GM21515 (cell line): ENCODE data around the gene BAD.
A peak's percentile ranks its signal among the peaks of the same experiment; 100 is the strongest.
"Not testable (repeated sequence)": the region's sequence is repeated elsewhere in the genome, so short reads cannot be mapped to it uniquely, and the experiment has no call there.

Experiments used
- ATAC-seq: cut with Tn5 transposase; IDR thresholded peaks from one replicate; pipeline ENCODE4 v1.9.1; 2021; ENCODE audit not compliant: unreplicated experiment

BAD gene

DNA sequence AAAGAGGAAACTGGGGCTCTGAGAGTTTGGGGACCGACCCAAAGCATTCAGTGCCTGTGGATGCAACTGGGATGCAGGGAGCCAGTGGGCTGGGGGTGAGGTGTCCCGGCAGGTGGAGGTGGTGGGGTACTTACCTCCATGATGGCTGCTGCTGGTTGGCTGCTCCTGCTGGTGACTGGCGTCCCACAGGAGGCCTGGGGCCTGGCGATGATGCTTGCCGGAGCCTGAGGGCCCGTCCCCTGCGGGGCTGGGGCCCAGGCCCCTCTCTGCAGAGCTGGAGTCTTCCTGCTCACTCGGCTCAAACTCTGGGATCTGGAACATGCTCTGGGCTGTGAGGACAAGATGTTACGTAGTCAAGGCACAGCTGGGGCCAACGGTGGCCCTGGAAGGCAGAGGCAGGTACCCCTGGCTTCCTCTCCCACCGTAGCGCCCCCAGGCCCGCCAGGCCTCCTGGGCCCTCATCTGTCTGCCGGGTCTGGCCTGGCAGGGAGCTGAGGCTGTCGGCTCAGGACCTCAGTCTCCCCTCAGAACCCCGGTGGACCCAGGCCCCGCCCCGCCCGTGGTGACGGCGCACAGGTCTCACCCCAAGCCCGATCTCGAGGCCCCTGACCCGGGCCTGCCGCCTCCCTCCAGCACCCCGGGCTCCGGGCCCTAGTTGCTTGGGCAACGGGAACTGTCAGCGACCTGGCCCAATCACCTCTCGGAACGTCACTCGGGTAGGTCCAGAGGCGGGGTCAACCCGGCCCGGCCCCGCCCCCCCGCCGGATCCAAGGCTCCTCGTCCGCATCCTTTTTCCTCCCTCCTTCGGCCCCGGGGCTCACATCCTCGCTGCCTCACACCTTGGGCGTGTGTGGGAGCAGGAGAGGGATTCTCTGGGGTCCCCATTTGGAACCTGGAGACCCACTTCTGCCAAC is at the start of gene BAD:
Gene BAD (minus strand): TSS at position 618 of the 914 bp plus-strand sequence. CDS start 297 bp downstream, at position 321.
- ATAC-seq, result peak; percentile 58

DNA sequence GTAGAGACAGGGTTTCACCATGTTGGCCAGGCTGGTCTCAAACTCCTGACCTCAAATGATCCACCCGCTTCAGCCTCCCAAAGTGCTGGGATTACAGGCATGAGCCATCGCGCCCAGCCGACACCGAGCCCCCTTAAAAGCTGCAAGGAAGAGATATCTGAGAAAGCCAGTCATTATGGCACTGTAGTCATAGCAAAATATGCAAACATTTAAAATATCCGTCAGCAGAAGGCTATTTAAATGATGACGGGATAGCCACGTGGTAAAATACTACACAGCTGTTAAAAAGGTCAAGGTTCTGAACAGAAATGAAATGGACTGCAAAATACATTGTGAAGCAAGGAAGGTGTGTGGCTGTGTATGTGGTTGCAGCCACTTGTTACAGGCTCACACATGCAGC is 49.1 kb upstream of the BAD start:
- ATAC-seq, result no peak

DNA sequence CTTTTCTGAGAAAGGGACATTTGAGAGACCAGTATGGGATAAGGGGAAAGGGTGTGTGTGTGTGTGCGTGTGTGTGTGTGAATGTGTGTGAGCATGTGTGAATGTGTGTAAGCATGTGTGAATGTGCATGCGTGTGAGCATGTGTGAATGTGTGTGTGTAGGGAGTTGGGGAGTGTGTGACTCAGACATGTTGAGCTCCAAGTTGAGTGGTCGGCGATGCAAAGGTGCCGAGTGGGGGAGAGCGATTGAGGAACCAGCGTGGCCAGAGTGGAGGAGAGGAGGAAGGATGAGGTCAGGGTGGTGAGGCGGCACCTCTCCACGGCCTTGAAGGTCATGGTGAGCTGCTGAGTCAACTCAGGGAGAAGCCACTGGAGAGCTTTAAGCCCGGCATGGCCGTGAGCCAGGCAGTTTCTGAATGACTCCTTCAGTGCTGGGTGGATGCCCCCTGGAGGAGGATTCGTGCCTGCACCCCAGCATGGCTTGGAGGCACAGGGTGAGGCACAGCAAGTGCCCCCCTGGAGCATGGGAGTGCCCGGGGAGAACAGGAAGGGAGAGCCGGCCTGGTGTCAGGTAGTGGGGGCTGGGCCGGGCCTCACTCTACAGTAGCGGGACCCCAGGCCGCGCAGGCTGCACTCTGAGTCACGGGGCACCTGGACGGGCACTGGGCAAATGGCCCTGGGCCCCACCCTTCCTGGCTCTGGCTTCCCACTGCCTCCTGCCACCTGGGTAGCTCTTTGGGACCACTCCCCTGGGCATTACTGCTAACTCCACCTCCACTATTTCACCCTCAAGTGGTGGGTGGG is 47.3 kb upstream of the BAD start:
- peak; percentile 44 for ATAC-seq

DNA sequence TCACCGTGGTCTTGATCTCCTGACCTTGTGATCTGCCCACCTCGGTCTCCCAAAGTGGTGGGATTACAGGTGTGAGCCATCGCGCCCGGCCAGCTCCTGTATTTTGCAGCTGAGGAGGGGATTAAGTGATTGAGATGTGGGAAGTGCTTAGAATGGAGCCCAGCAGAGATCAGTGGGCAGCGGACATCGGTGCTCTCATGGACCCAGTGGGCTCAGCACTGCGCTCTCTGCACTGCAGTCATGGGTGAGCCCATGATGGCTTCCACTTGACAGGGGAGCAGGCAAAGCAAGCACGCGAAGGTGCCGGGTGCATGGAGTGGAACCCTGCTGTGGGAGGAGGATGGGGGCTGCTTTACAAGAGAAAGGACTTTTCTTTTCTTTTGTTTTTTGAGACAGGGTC is 46.4 kb upstream of the BAD start:
- no peak for ATAC-seq

DNA sequence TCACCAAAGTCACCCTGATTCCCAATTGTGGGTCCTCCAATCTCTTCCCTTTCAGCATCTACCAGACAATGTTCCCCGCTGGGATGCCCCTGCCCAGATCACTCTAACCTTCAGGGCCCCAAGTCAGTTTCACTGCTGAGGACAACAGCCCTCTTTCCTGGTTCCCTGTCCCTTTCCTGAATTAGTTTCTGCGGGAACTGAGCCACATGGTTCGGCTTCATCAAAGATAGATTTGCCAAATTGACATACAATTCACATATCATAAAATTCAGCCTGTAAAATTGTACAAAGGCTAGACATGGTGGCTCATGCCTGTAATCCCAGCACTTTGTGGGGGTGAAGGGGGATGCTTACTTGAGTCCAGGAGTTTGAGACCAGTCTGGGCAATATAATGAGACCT is 43.5 kb upstream of the BAD start:
- no peak for ATAC-seq

DNA sequence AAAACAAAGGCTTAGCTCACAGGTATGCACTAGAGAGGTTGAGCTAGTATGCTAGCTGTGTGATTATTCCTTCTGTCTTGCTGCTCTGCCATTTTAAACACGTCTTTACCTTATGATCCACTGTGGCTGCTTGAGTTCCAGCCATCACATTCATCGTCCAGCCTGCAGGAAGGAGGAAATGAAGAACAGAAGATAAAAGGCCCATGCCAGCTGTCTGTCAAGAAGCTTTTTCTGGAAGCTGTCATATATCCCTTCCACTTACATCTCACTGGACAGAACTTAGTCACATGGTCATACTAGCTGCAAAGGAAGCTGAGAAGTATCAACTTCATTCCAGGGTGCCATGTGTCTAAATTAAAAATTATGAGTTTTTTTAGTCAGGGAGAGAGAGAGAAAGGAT is 42.9 kb upstream of the BAD start:
- no peak for ATAC-seq

DNA sequence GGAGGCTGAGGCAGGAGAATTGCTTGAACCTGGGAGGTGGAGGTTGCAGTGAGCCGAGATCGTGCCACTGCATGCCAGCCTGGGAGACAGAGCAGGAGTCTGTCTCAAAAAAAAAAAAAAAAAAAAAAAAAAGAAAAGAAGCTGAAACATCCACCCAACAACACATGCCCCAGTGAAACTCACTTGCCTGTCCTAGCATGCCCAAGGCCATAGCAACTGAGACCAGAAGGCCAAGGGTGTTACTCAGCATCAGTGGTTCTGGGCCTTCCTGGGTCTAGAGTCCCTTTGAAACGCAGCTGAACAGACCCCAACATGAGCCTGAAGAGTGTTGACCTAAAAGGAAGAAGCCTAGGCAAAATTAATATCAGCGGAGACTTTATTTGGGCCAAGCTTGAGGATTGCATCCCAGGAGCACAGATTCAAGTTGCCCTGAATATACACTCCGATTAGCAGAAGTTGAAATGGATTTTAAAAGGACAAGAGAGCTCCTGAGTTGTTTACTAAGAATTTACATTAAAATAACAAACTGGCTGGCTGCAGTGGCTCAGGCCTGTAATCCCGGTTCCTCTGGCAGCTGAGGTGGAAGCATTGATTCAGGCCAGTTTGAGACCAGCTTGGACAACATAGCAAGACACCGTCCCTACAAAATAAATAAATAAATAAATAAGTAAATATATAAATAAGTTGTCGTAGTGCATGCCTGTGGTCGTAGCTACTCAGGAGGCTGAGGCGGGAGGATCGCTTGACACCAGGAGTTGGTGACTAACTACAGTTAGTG is 40.4 kb upstream of the BAD start:
- ATAC-seq, result no peak

DNA sequence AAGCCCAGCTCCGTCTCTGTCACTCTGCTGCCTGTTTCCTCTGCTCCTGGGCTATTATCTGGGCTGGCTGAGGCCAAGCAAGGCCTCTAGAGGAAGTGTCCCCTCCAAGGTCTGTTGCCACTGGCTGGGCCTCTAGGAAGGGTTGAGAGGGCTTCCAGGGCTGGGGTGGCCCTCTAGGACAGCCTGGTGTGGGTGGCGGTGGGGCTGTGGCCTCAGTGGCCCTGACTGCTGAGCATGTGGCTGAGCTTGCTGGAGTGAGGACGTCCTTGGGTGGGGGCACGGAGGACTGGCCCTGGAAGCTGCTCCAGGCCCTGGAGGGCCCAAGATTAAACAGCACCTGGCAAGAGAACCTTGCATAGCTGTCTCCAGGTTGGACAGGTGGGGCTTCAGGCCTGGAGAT is 39.5 kb upstream of the BAD start:
- ATAC-seq, result not testable (repeated sequence)

DNA sequence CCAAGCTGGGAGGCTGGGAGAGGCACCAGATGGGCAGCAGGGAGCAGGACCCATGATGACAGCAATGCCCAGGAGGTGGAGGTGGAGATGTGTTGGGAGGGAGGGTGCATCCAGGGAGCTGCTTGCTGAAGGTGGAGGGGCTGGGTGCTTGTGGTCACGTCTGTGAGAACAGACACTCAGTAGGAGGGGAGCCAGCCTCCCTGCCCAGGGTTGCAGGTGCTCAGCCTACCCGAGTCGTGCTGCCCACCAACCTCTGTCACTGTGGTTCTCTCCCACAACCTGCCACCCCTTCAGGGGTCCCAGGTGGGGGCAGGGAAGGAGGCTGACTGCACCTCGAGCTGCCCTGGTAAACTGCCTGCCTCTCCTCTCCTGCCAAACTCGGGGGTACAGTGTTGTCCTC is 38.9 kb upstream of the BAD start:
- no peak for ATAC-seq

DNA sequence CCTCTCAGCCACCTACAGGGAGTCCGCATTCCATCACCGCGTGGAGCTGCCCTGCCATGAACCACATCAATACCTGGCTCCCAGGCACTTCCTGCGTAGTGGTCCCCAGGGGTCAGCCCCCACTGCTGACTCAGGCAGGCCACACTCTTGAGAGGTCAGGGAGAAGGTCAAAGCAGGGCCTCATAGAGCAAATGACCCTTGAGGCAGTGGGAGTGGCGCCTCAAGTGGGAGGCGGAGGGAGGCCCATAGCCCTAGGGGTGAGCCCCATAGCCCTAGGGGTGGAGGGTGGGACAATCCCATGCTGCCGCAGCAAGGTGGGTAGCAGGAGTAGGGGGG is 38.4 kb upstream of the BAD start:
- ATAC-seq, result no peak

DNA sequence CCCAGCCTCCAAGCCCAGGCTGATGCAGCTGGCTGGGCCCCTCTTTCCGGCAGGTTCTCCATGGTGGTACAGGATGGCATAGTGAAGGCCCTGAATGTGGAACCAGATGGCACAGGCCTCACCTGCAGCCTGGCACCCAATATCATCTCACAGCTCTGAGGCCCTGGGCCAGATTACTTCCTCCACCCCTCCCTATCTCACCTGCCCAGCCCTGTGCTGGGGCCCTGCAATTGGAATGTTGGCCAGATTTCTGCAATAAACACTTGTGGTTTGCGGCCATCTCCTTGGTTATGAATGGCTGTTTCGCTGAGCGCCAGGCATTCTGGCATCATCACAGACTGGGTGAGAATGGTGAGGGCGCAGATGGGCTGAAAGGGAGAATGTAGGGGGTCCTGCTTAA is 37.1 kb upstream of the BAD start:
- ATAC-seq, result no peak

DNA sequence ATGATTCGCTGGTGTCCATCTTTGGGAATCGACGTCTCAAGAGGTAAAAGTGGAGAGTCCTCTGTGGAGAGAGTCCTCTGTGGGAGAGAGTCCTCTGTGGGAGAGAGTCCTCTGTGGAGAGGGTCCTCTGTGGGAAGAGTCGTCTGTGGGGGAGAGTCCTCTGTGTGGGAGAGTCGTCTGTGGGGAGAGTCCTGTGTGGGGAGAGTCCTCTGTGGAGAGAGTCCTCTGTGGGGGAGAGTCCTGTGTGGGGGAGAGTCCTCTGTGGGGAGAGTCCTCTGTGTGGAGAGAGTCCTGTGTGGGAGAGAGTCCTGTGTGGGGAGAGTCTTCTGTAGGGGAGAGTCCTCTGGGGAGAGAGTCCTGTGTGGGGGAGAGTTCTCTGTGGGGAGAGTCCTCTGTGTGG is 36.6 kb upstream of the BAD start:
- ATAC-seq, result no peak

DNA sequence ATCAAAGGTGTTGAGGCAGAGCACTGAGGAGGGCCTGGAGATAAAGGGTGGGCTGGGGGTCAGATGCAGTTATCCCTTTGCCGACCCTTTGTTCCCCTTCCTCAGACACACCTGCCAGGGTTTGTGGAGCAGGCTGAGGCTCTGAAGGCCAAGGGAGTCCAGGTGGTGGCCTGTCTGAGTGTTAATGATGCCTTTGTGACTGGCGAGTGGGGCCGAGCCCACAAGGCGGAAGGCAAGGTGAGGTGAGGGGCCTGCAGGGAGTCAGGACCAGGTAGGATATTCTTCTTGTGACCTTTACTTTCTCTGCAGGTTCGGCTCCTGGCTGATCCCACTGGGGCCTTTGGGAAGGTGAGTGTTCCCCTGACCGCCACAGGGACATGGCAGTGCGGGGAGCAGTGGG is 36.1 kb upstream of the BAD start:
- no peak for ATAC-seq

DNA sequence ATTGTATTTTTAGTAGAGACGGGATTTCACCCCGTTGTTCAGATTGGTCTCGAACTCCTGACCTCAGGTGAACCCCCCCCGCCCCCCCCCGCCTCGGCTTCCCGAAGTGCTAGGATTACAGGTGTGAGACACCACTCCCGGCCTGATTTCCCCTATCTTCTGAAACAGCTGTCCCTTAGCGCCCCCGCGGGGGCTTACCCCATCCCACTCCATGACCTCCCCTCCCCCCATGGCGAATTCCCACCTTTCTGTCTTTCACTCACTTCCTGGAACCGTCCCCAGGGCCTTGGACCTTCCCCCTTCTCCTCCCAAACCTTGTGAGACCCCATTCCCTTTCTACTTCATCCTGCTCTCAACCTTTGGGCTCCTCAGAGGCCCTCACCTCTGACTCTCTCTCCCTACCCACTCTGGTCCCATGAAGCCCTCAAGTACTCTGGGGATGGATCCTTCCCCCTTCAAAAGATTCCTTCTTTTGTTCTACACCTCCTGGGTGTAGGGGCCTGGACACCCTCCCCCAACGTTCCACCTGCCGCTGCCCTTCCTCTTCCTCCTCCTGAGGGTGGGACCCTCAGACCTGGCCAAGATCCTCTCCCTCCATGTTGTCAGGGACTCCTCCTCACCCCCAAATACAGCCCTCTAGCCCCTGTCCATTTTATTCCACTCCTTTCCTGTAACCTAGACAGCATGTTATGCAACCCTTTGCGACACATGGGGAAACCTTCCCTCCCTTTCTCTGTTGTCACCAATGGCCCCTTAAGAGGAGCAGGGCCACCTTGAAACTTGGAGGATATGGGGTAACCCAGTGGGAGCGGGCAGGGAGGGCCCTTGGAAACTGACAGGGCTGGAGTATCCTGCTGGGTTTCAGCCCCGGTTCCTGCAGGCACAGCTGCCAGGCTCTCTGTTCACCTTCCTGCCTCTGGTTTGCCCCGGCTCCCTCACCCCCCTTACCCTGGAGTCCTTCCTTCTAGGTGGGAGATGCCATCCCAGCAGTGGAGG is 34.6 kb upstream of the BAD start:
- no peak for ATAC-seq

DNA sequence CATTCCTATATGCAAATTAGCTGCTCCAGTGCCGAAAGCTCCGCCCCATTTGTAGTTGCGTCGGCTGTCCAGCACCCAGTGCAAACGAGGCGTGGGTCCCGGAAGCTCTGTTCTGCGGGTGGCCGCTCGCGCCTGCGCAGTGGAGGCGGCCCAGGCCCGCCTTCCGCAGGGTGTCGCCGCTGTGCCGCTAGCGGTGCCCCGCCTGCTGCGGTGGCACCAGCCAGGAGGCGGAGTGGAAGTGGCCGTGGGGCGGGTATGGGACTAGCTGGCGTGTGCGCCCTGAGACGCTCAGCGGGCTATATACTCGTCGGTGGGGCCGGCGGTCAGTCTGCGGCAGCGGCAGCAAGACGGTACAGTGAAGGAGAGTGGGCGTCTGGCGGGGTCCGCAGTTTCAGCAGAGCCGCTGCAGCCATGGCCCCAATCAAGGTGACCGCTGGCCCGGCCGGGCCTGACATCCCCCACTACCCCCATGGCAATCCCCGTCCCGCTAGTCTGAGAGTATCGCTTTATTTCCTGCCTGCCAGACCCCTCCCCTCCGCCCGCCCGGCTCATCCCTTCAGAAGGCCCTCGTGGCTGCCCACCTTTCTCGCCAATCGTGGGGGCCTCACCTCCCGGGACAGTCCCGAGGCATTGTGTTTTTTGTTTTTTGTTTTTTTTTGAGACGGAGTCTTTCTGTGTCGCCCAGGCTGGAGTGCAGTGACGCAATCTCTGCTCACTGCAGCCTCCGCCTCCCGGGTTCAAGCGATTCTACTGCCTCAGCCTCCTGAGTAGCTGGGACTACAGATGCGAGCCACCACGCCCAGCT is 33.7 kb upstream of the BAD start, which contains the start of gene PRDX5:
Gene PRDX5 (plus strand): TSS at position 161 of the 805 bp plus-strand sequence. CDS start 95 bp downstream, at position 256.
- peak; percentile 61 for ATAC-seq

DNA sequence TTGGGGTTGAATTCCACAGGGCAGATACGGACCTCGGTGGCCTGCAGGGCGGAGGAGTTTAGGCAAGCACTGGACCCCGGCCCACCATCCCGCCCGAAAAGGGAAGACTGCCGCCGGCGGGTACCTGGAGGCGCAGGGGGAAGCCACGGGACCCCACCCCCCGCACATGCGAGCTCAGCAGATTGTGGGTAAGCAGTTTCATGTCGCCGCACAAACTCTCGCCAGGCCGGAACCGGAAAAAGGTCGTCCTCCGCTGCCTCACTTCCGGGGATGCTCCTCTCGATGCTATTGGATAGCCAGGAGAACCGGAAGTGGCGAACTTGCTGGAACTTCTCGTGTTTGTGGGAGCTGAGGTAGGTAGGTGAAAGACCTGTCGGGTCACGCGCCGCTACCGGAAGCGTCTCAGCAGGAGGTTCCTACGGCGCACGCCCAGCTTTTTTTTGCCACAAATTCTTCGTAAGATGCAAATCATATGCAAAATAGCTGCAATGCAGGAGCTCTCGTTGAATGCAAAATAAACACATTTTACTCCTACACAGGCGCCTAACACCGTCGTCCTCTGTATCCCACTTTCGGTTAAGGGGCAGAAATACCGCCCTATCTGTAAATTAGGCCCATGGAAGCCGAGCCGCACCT is 33.0 kb upstream of the BAD start, which contains the start of gene TRMT112:
Gene TRMT112 (minus strand): TSS at position 235 of the 636 bp plus-strand sequence. CDS start 33 bp downstream, at position 202.
- ATAC-seq, result peak; percentile 54

DNA sequence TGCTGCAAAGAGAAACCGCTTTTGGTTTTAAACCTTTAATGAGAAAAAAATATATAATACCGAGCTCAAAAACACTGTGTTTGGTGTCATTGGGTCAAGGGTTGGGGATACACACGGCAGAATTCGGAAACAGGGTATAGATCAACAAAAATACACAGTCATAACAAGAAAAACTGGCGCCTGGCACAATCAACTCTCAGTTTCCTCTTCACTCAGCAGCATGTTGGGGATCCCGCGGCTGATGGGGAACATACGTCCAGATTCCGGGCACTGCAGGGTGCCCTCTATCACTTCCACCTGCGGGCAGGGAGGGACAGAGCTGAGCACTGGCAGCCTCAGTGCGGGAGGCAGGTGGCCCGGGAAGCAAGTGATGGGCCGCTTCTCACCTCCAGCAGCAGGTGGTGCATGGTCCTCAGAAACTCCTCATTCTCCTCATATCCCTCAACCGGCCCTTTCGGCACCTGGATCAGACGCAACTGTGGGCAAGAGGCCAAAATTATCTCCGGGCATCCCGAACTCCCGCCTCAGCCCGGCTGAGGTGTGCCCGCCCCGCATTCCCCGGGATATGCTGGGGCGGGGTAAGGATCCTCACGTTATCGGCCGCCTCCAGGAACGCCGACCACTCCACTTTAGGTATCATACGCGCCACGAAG is 32.3 kb upstream of the BAD start:
- ATAC-seq, result peak; percentile 1
